Liver (tissue), 9 donors: ENCODE data around the gene FOCAD. TPM values are rescaled to one million over a fixed set of nuclear protein-coding genes. Genes with fewer than 3 reads are reported as not detected.

Experiments used
- DNase-seq: peaks from one replicate; pipeline ENCODE4 v3.0.0-alpha.2; 2017; ENCODE audit warnings: low spot score
- H3K27ac ChIP-seq, 2 donors: one replicate each; pipeline ENCODE4 v1.7.0; 2013; ENCODE audit warnings: inconsistent platforms in 2 of 2, low read length in 2 of 2, control low read depth in 1 of 2, low read depth in 1 of 2, mild to moderate bottlenecking in 1 of 2
- H3K27me3 ChIP-seq, 4 donors: one replicate each; pipeline versions ENCODE4 v1.6.1 to v1.7.0; 2013; ENCODE audit warnings: low read length in 3 of 4, inconsistent platforms in 1 of 4, mild to moderate bottlenecking in 1 of 4, moderate library complexity in 1 of 4; ENCODE audit not compliant: control insufficient read depth in 4 of 4, insufficient read depth in 4 of 4
- H3K36me3 ChIP-seq, 4 donors: one replicate each; pipeline versions ENCODE4 v1.6.1 to v1.7.0; 2013; ENCODE audit warnings: low read length in 3 of 4, mild to moderate bottlenecking in 3 of 4, low read depth in 1 of 4, moderate library complexity in 1 of 4; ENCODE audit not compliant: control insufficient read depth in 4 of 4, insufficient read depth in 3 of 4
- H3K4me1 ChIP-seq, 4 donors: one replicate each; pipeline versions ENCODE4 v1.6.1 to v1.7.0; 2013; ENCODE audit warnings: low read length in 3 of 4, mild to moderate bottlenecking in 3 of 4, moderate library complexity in 1 of 4; ENCODE audit not compliant: control insufficient read depth in 4 of 4, insufficient read depth in 4 of 4
- H3K4me3 ChIP-seq, 3 donors: one replicate each; pipeline versions ENCODE4 v1.6.1 to v1.7.0; 2013; ENCODE audit warnings: low read length in 3 of 3, control low read depth in 1 of 3, low read depth in 1 of 3, mild to moderate bottlenecking in 1 of 3
- H3K9ac ChIP-seq, 2 donors: one replicate each; pipeline ENCODE4 v1.7.0; 2013; ENCODE audit warnings: low read length in 2 of 2, mild to moderate bottlenecking in 2 of 2, moderate library complexity in 2 of 2, control low read depth in 1 of 2, low read depth in 1 of 2
- H3K9me3 ChIP-seq, 4 donors: one replicate each; pipeline versions ENCODE4 v1.6.1 to v1.7.0; 2013; ENCODE audit warnings: low read length in 3 of 4; ENCODE audit not compliant: control insufficient read depth in 4 of 4
- EGR1 ChIP-seq, 2 donors: IDR thresholded peaks; 2 replicates each; pipeline ENCODE4 v1.6.1; 2016 to 2018; ENCODE audit warnings: antibody characterized with exemption in 2 of 2, low read depth in 2 of 2
- FOXA1 ChIP-seq: IDR thresholded peaks from 2 replicates; pipeline ENCODE4 v1.6.1; 2016; ENCODE audit warnings: antibody characterized with exemption
- FOXA2 ChIP-seq: IDR thresholded peaks from 2 replicates; pipeline ENCODE4 v1.6.1; 2016; ENCODE audit warnings: antibody characterized with exemption
- GABPA ChIP-seq, 2 donors: IDR thresholded peaks in 1 of 2; conservative IDR thresholded peaks in 1 of 2; 2 replicates each; pipeline ENCODE4 v1.6.1; 2016; ENCODE audit warnings: antibody characterized with exemption in 2 of 2, mild to moderate bottlenecking in 1 of 2, moderate library complexity in 1 of 2
- HNF4A ChIP-seq, 2 donors: conservative IDR thresholded peaks; 2 replicates each; pipeline ENCODE4 v1.6.1; 2016; ENCODE audit warnings: antibody characterized with exemption in 2 of 2, mild to moderate bottlenecking in 2 of 2
- HNF4G ChIP-seq: IDR thresholded peaks from 2 replicates; pipeline ENCODE4 v1.6.1; 2016; ENCODE audit warnings: antibody characterized with exemption
- JUND ChIP-seq, 2 donors: IDR thresholded peaks; 2 replicates each; pipeline ENCODE4 v1.6.1; 2016; ENCODE audit warnings: antibody characterized with exemption in 2 of 2
- NR2F2 ChIP-seq: IDR thresholded peaks from 2 replicates; pipeline ENCODE4 v1.6.1; 2016; ENCODE audit warnings: antibody characterized with exemption
- RAD21 ChIP-seq, 2 donors: IDR thresholded peaks; 2 replicates each; pipeline ENCODE4 v1.6.1; 2016; ENCODE audit warnings: antibody characterized with exemption in 2 of 2, mild to moderate bottlenecking in 2 of 2
- RXRA ChIP-seq, 2 donors: IDR thresholded peaks; 2 replicates each; pipeline ENCODE4 v1.6.1; 2017 to 2018; ENCODE audit warnings: antibody characterized with exemption in 2 of 2, mild to moderate bottlenecking in 1 of 2
- SP1 ChIP-seq: IDR thresholded peaks from 2 replicates; pipeline ENCODE4 v1.6.1; 2018; ENCODE audit warnings: antibody characterized with exemption, mild to moderate bottlenecking
- TAF1 ChIP-seq: conservative IDR thresholded peaks from 2 replicates; pipeline ENCODE4 v1.6.1; 2016; ENCODE audit warnings: antibody characterized with exemption, mild to moderate bottlenecking
- YY1 ChIP-seq: IDR thresholded peaks from 2 replicates; pipeline ENCODE4 v1.6.1; 2016; ENCODE audit warnings: antibody characterized with exemption, mild to moderate bottlenecking
- WGBS: extraction: QIAGEN DNeasy Blood & Tissue Kit; methylation state at CpG from one replicate; pipeline ENCODE4 v1.1.7; 2013; 5-methylcytosine and 5-hydroxymethylcytosine counted together
- polyA plus RNA-seq, 2 donors: library from polyadenylated mRNA; stranded (reverse) in 1 of 2; unstranded in 1 of 2; fragments of 200-250 nt in 1 of 2; fragments of >200 nt in 1 of 2; fragmentation: Nextera tagmentation in 1 of 2; extraction: Ambion mirVana in 1 of 2; gene quantifications; one replicate each; pipeline versions ENCODE4 v1.2.1 to v1.2.3, GENCODE V29; 2013 to 2015
- total RNA-seq, 2 donors: library from RNA; depleted of rRNA; stranded (reverse); fragments of >200 nt; gene quantifications; one replicate each; pipeline ENCODE4 v1.2.3, GENCODE V29; 2014
- TF ChIP-seq, protein P1 (sequence below): IDR thresholded peaks from 2 replicates; pipeline ENCODE4 v1.6.1; 2016; ENCODE audit warnings: antibody characterized with exemption
- TF ChIP-seq, protein P2 (sequence below): IDR thresholded peaks from 2 replicates; pipeline ENCODE4 v1.6.1; 2016; ENCODE audit warnings: antibody characterized with exemption
- TF ChIP-seq, protein P3 (sequence below): IDR thresholded peaks from 2 replicates; pipeline ENCODE4 v1.6.1; 2016; ENCODE audit warnings: antibody characterized with exemption
- TF ChIP-seq, protein P4 (sequence below): IDR thresholded peaks from 2 replicates; pipeline ENCODE4 v1.6.1; 2016; ENCODE audit warnings: antibody characterized with exemption, mild to moderate bottlenecking
- TF ChIP-seq, protein P5 (sequence below): fragments of 150-350 bp; IDR thresholded peaks from 2 replicates; pipeline ENCODE4 v1.5.1; 2017; ENCODE audit warnings: improper control_type of control experiment, low read depth, low read length; ENCODE audit not compliant: missing input control
- donor health status: healthy.
- donor health status: healthy.
- donor health status: healthy.
- donor health status: healthy.
- donor health status: healthy.

FOCAD gene
- total and polyA plus RNA-seq, 4 donors = 3.2 to 21.0 (median 10.3) TPM

DNA sequence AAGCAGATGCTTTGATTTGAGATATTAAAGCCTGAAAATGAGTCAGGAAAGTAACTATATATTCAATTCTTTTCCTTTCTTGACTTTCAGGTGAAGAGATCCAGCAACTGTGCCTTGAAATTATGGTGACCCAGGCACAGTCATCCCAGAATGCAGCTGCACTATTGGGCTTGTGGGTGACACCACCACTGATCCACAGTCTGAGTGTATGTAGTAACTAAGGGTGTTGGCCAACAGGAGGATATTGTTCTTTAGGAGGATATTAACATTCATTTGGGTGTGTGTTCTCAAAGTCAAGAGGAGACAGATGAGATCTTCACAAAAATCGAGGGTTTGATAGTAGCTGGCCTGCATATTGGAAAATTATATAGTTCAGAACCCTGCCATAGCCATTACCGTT lies 294.2 kb downstream of the FOCAD start (continued):
- TF ChIP-seq, protein P1, sequence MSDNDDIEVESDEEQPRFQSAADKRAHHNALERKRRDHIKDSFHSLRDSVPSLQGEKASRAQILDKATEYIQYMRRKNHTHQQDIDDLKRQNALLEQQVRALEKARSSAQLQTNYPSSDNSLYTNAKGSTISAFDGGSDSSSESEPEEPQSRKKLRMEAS = no peak
- TF ChIP-seq, protein P2, sequence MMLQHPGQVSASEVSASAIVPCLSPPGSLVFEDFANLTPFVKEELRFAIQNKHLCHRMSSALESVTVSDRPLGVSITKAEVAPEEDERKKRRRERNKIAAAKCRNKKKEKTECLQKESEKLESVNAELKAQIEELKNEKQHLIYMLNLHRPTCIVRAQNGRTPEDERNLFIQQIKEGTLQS = no peak
- TF ChIP-seq GABPA (IDR thresholded peaks at IDR 0.05 in 1 of 2, conservative IDR thresholded peaks at IDR 0.05 in 1 of 2) = no peak

DNA sequence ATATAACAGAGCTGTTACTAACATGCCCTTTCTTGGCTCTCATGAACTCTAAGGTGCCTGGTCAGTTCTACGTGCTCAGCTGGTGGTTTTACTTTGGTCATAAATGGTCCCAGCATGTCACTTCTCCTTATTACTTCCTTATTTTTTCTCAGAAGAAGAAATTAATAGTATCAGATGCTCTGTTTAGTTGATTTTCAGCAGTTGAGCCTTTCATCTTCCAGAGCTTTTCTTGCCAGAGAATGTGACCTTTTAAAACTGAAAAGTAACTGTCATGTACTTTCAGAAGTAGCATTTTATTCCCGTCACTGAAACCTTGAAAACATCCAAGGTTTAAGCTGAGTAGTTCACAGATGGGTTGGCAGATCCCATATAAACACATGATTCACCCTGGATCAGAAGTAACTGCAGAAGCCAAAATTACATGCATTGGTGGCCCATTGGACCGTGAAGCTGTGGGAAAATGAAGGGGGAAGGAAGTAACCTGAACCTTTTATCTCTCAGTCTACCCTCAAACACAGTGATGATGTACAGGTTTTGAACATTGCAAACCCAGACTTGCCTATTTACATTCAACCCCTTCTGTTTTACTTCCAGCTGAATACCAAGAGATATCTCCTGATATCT lies 296.9 kb downstream of the FOCAD start:
- Histone ChIP-seq H3K9ac (no peak overlapping the region), H3K9me3 (no peaks in the 10 kb centered on the region), H3K27ac (no peak overlapping the region), H3K4me3 (no peak overlapping the region), H3K4me1 (no peaks in the 10 kb centered on the region), H3K27me3 (no peaks in the 10 kb centered on the region), H3K36me3 (peaks cover 0 to 4% (median 0%) of the 10 kb centered on the region in 4 donors)
- WGBS = 79% methylated on average over 3 of the region's 3 CpGs
- no peak for DNase-seq
- TF ChIP-seq NR2F2 = no peak
- no peak for TF ChIP-seq EGR1 (IDR thresholded peaks at IDR 0.05; ENCODE audit: low read depth in 2 of 2)
- TF ChIP-seq YY1 = no peak
- TF ChIP-seq GABPA (IDR thresholded peaks at IDR 0.05 in 1 of 2, conservative IDR thresholded peaks at IDR 0.05 in 1 of 2) = no peak
- no peak for TF ChIP-seq FOXA2
- TF ChIP-seq, protein P3, sequence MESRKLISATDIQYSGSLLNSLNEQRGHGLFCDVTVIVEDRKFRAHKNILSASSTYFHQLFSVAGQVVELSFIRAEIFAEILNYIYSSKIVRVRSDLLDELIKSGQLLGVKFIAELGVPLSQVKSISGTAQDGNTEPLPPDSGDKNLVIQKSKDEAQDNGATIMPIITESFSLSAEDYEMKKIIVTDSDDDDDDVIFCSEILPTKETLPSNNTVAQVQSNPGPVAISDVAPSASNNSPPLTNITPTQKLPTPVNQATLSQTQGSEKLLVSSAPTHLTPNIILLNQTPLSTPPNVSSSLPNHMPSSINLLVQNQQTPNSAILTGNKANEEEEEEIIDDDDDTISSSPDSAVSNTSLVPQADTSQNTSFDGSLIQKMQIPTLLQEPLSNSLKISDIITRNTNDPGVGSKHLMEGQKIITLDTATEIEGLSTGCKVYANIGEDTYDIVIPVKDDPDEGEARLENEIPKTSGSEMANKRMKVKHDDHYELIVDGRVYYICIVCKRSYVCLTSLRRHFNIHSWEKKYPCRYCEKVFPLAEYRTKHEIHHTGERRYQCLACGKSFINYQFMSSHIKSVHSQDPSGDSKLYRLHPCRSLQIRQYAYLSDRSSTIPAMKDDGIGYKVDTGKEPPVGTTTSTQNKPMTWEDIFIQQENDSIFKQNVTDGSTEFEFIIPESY = no peak
- no peak for TF ChIP-seq FOXA1
- no peak for TF ChIP-seq HNF4G
- TF ChIP-seq, protein P1 = no peak
- TF ChIP-seq RAD21 (IDR thresholded peaks at IDR 0.05) = no peak
- no peak for TF ChIP-seq SP1
- TF ChIP-seq HNF4A (conservative IDR thresholded peaks at IDR 0.05) = no peak
- TF ChIP-seq, protein P4, sequence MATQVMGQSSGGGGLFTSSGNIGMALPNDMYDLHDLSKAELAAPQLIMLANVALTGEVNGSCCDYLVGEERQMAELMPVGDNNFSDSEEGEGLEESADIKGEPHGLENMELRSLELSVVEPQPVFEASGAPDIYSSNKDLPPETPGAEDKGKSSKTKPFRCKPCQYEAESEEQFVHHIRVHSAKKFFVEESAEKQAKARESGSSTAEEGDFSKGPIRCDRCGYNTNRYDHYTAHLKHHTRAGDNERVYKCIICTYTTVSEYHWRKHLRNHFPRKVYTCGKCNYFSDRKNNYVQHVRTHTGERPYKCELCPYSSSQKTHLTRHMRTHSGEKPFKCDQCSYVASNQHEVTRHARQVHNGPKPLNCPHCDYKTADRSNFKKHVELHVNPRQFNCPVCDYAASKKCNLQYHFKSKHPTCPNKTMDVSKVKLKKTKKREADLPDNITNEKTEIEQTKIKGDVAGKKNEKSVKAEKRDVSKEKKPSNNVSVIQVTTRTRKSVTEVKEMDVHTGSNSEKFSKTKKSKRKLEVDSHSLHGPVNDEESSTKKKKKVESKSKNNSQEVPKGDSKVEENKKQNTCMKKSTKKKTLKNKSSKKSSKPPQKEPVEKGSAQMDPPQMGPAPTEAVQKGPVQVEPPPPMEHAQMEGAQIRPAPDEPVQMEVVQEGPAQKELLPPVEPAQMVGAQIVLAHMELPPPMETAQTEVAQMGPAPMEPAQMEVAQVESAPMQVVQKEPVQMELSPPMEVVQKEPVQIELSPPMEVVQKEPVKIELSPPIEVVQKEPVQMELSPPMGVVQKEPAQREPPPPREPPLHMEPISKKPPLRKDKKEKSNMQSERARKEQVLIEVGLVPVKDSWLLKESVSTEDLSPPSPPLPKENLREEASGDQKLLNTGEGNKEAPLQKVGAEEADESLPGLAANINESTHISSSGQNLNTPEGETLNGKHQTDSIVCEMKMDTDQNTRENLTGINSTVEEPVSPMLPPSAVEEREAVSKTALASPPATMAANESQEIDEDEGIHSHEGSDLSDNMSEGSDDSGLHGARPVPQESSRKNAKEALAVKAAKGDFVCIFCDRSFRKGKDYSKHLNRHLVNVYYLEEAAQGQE = no peak
- no peak for TF ChIP-seq RXRA (IDR thresholded peaks at IDR 0.05)
- no peak for TF ChIP-seq TAF1
- TF ChIP-seq, protein P2 = no peak
- TF ChIP-seq JUND (IDR thresholded peaks at IDR 0.05) = no peak
- TF ChIP-seq, protein P5, sequence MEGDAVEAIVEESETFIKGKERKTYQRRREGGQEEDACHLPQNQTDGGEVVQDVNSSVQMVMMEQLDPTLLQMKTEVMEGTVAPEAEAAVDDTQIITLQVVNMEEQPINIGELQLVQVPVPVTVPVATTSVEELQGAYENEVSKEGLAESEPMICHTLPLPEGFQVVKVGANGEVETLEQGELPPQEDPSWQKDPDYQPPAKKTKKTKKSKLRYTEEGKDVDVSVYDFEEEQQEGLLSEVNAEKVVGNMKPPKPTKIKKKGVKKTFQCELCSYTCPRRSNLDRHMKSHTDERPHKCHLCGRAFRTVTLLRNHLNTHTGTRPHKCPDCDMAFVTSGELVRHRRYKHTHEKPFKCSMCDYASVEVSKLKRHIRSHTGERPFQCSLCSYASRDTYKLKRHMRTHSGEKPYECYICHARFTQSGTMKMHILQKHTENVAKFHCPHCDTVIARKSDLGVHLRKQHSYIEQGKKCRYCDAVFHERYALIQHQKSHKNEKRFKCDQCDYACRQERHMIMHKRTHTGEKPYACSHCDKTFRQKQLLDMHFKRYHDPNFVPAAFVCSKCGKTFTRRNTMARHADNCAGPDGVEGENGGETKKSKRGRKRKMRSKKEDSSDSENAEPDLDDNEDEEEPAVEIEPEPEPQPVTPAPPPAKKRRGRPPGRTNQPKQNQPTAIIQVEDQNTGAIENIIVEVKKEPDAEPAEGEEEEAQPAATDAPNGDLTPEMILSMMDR = no peak
